Measurements from ENCODE around the gene TPGS1. TPM values are rescaled to one million over a fixed set of nuclear protein-coding genes. Genes with fewer than 3 reads are reported as not detected.

Gene TPGS1
- total and polyA plus RNA-seq, 11 donors: 5.7 to 39.3 (median 11.7) TPM

DNA sequence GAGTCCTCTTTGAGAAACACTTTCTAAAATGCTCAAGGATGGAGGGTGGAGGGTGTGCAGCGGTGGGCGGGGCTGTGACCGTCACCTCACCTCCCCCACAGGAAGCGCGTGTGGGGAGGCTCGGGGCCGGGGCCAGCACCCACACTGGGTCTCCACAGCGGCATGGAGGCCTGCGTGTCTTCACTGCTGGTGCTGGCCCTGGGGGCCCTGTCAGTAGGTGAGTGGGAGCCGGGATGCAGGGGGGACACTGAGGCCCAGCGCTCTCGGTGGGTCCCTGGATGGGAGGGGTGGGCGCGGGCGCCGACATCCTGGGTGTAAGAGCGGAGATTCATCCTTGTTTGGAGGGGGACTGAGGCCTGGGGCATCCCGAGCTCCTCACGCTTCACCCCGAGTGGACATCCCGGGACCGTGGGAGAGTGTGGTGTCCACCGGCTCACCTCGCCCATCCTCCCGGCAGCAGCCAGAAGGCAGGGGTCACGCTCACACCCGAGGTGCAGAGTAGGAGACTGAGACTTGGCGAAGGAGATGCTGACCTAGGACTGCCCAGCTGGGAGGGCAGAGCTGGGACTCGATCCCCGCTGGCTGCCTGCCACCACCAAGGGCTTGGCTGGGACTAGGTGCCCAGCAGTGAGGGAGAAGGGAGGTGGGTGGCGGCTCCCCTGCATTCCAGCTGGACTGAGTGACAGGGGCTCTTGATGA lies 36.8 kb downstream of the TPGS1 start, which contains the start of gene GZMM:
GZMM (plus strand) TSS at position 144 of the 699 bp plus-strand sequence; CDS start at position 163, 19 bp downstream.
- H3K9me3 ChIP-seq: no peaks in the 10 kb centered on the region
- H3K4me3 ChIP-seq: peak within 1 kb of the TSS in 1 of 12 donors; percentile 46
- H3K27ac ChIP-seq: peak within 1 kb of the TSS in 1 of 12 donors; percentile 27
- DNase-seq (peak in 1 of 5 donors; percentile 72), ATAC-seq (peak in 3 of 4 donors; percentile 20 to 43 (median 40))
- TF ChIP-seq, protein P1, sequence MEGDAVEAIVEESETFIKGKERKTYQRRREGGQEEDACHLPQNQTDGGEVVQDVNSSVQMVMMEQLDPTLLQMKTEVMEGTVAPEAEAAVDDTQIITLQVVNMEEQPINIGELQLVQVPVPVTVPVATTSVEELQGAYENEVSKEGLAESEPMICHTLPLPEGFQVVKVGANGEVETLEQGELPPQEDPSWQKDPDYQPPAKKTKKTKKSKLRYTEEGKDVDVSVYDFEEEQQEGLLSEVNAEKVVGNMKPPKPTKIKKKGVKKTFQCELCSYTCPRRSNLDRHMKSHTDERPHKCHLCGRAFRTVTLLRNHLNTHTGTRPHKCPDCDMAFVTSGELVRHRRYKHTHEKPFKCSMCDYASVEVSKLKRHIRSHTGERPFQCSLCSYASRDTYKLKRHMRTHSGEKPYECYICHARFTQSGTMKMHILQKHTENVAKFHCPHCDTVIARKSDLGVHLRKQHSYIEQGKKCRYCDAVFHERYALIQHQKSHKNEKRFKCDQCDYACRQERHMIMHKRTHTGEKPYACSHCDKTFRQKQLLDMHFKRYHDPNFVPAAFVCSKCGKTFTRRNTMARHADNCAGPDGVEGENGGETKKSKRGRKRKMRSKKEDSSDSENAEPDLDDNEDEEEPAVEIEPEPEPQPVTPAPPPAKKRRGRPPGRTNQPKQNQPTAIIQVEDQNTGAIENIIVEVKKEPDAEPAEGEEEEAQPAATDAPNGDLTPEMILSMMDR (IDR thresholded peaks at IDR 0.05): no peak
- no peak for TF ChIP-seq POLR2A (IDR thresholded peaks at IDR 0.05)
- intact Hi-C loops (cut with DNase I): loop anchor here in 2 of 10 donors (10.0 kb wide), 1 partner anchor 191 kb away; no protein-coding TSS in a partner anchor
- peaks cover 0 to 13% (median under 1%) of the 10 kb centered on the region in 12 donors for H3K4me1 ChIP-seq
- peaks cover 0 to 33% (median 24%) of the 10 kb centered on the region in 9 donors for H3K36me3 ChIP-seq
- H3K27me3 ChIP-seq: no peaks in the 10 kb centered on the region
- 50 to 60% (median 57%) methylated on average over 27 to 31 of the region's 31 CpGs for WGBS, 4 donors

DNA sequence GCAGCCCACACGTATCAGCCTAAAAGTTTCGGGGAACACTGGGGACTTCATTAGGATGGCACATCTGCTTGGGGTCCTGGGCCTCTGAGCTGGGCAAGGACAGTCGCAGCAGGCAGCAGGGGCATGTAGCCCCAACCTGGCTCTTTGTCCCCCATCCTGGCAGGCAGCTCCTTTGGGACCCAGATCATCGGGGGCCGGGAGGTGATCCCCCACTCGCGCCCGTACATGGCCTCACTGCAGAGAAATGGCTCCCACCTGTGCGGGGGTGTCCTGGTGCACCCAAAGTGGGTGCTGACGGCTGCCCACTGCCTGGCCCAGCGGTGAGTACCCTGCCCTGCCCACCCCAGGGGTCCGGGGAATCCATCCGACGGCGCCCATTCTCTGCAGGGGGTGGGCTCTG lies 39.8 kb downstream of the TPGS1 start:
- no peak overlapping the region for H3K4me3 ChIP-seq
- H3K27me3 ChIP-seq: no peaks in the 10 kb centered on the region
- intact Hi-C loops (cut with DNase I): loop anchor here in 2 of 10 donors (10.0 kb wide), 1 partner anchor 188 kb away; no protein-coding TSS in a partner anchor
- peaks cover 0 to 15% (median 0%) of the 10 kb centered on the region in 12 donors for H3K4me1 ChIP-seq
- 89 to 96% (median 90%) methylated on average over 10 to 15 of the region's 15 CpGs for WGBS, 4 donors
- TF ChIP-seq, protein P1 (IDR thresholded peaks at IDR 0.05): no peak
- TF ChIP-seq POLR2A (IDR thresholded peaks at IDR 0.05): no peak
- H3K9me3 ChIP-seq: no peaks in the 10 kb centered on the region
- DNase-seq: peak in 1 of 5 donors; percentile 46
- ATAC-seq: no peak
- H3K27ac ChIP-seq: no peak overlapping the region
- peaks cover 0 to 11% (median 4%) of the 10 kb centered on the region in 9 donors for H3K36me3 ChIP-seq

DNA sequence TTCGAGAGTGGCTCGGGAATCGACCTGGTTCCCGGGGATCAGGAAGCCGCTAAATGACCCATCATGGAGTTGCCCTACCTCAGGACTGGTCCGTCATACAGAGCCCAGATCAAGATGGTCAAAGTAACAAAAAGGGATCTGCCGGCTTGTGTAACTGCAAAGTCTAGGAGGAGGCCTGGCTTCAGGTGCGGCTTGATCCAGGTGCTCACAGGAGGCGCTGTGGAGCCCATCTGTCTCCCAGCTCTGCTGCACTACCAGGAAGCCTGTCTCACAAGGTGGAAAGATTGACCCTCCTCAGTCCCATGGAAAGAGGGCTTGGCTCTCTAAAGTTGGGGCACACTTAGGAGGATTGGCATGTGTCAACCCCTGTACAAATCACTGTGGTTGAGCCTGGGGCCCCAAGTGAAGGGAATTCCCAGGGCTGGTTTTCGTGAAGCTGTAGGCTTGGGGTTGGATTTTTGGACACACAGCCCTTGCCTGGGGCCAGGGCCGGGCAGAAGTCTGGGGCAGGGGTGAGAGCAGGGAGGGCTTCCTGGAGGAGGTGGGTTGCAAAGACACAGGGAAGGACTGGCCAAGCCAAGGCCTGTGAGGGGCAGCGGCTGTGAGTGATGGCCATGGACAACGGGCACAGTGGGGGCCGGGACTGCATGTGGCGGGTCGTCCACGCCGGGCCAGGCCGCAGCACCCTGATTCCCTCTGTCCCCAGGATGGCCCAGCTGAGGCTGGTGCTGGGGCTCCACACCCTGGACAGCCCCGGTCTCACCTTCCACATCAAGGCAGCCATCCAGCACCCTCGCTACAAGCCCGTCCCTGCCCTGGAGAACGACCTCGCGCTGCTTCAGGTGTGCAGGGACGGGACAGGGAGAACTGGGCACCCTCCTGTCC lies 40.8 kb downstream of the TPGS1 start:
- TF ChIP-seq POLR2A (IDR thresholded peaks at IDR 0.05): no peak
- TF ChIP-seq, protein P1 (IDR thresholded peaks at IDR 0.05): no peak
- 84 to 89% (median 87%) methylated on average over 21 to 26 of the region's 26 CpGs for WGBS, 4 donors
- Histone ChIP-seq H3K27me3 (no peaks in the 10 kb centered on the region), H3K27ac (no peak overlapping the region), H3K9me3 (no peaks in the 10 kb centered on the region), H3K4me3 (no peak overlapping the region), H3K4me1 (peaks cover 0 to 15% (median 0%) of the 10 kb centered on the region in 12 donors), H3K36me3 (peaks cover 0 to 2% (median 0%) of the 10 kb centered on the region in 9 donors)
- intact Hi-C loops (cut with DNase I): loop anchor here in 2 of 10 donors (10.0 kb wide), 1 partner anchor 187 kb away; no protein-coding TSS in a partner anchor
- DNase-seq (peak in 1 of 5 donors; percentile 46), ATAC-seq (no peak)
